ENCODE results near the gene TGM5.

GRCh38 chr15:43314171-43314570, 47.4 kb upstream of the TGM5 start:
- no peak for TF ChIP-seq CTCF (IDR thresholded peaks at IDR 0.05)
- no peak for TF ChIP-seq POLR2AphosphoS5 (IDR thresholded peaks at IDR 0.05)
- TF ChIP-seq POLR2A (IDR thresholded peaks at IDR 0.05): no peak
- no peak for TF ChIP-seq EP300 (IDR thresholded peaks at IDR 0.05)

All from upper lobe of left lung (tissue), 4 donors.